Neuronal stem cell (in vitro differentiated cells): ENCODE results near the gene WDR12.

Source experiments
- DNase-seq: peaks from one replicate; pipeline ENCODE4 v3.0.0-alpha.2; 2013; ENCODE audit warnings: low spot score
- H2AFZ ChIP-seq: one replicate; pipeline ENCODE4 v1.6.1; 2013; ENCODE audit warnings: mild to moderate bottlenecking, low read length, inconsistent platforms
- H2AK5ac ChIP-seq: 2 replicates; pipeline ENCODE4 v1.6.1; 2013; ENCODE audit warnings: low read depth, mild to moderate bottlenecking, inconsistent platforms, low read length, moderate library complexity, mixed read lengths
- H2BK120ac ChIP-seq: 2 replicates; pipeline ENCODE4 v1.6.1; 2013; ENCODE audit warnings: low read depth, mild to moderate bottlenecking, inconsistent platforms, low read length, moderate library complexity, mixed read lengths
- H2BK12ac ChIP-seq: one replicate; pipeline ENCODE4 v1.6.1; 2013; ENCODE audit warnings: low read length, inconsistent platforms
- H2BK15ac ChIP-seq: 2 replicates; pipeline ENCODE4 v1.6.1; 2013; ENCODE audit warnings: mild to moderate bottlenecking, low read length, inconsistent platforms, mixed read lengths
- H2BK5ac ChIP-seq: one replicate; pipeline ENCODE4 v1.6.1; 2013; ENCODE audit warnings: inconsistent platforms, mild to moderate bottlenecking, low read length, moderate library complexity
- H3K14ac ChIP-seq: one replicate; pipeline ENCODE4 v1.6.1; 2013; ENCODE audit warnings: low read length, inconsistent platforms
- H3K18ac ChIP-seq: 2 replicates; pipeline ENCODE4 v1.6.1; 2013; ENCODE audit warnings: low read length, inconsistent platforms
- H3K23ac ChIP-seq: 2 replicates; pipeline ENCODE4 v1.6.1; 2013; ENCODE audit warnings: low read depth, mild to moderate bottlenecking, mixed read lengths, low read length, inconsistent platforms; ENCODE audit not compliant: poor library complexity
- H3K27ac ChIP-seq: replicated peaks from 3 replicates; pipeline ENCODE4 v1.5.1; 2013; ENCODE audit warnings: low read length, inconsistent platforms
- H3K27me3 ChIP-seq, 3 experiments: 2 replicates each; pipeline ENCODE4 v1.6.1; 2013; ENCODE audit warnings: low read length in 3 of 3, mild to moderate bottlenecking in 2 of 3, inconsistent platforms in 1 of 3, low read depth in 1 of 3, mixed read lengths in 1 of 3, moderate library complexity in 1 of 3; ENCODE audit not compliant: control insufficient read depth in 3 of 3, insufficient read depth in 3 of 3
- H3K36me3 ChIP-seq, 2 donors: replicated peaks in 1 of 2; 2 replicates each; pipeline ENCODE4 v1.6.1; 2013; ENCODE audit warnings: low read length in 2 of 2; ENCODE audit not compliant: control insufficient read depth in 2 of 2, insufficient read depth in 2 of 2
- H3K4ac ChIP-seq: 2 replicates; pipeline ENCODE4 v1.6.1; 2013; ENCODE audit warnings: inconsistent platforms, mild to moderate bottlenecking, low read length, moderate library complexity
- H3K4me1 ChIP-seq, 2 donors: 1 replicate in 1 of 2; 2 replicates in 1 of 2; pipeline ENCODE4 v1.6.1; 2013; ENCODE audit warnings: low read length in 2 of 2, low read depth in 1 of 2; ENCODE audit not compliant: control insufficient read depth in 2 of 2, insufficient read depth in 1 of 2
- H3K4me2 ChIP-seq: one replicate; pipeline ENCODE4 v1.6.1; 2013; ENCODE audit warnings: mild to moderate bottlenecking, low read length, inconsistent platforms; ENCODE audit not compliant: insufficient read depth, poor library complexity, severe bottlenecking
- H3K4me3 ChIP-seq, 2 donors: 2 replicates each; pipeline ENCODE4 v1.5.1; 2013; ENCODE audit warnings: low read length in 2 of 2, mild to moderate bottlenecking in 2 of 2, inconsistent platforms in 1 of 2, moderate library complexity in 1 of 2
- H3K79me1 ChIP-seq: one replicate; pipeline ENCODE4 v1.6.1; 2013; ENCODE audit warnings: low read depth, mild to moderate bottlenecking, inconsistent platforms, low read length, moderate library complexity
- H3K9ac ChIP-seq: one replicate; pipeline ENCODE4 v1.6.1; 2013; ENCODE audit warnings: mild to moderate bottlenecking, low read depth, low read length, inconsistent platforms; ENCODE audit not compliant: poor library complexity
- H3K9me3 ChIP-seq, 2 donors: replicated peaks in 1 of 2; 2 replicates each; pipeline versions ENCODE3 to v1.6.1; 2013; ENCODE audit warnings: low read length in 2 of 2, mild to moderate bottlenecking in 2 of 2, inconsistent platforms in 1 of 2, low read depth in 1 of 2, mixed read lengths in 1 of 2, moderate library complexity in 1 of 2; ENCODE audit not compliant: control insufficient read depth in 2 of 2, insufficient read depth in 1 of 2
- H4K8ac ChIP-seq: one replicate; pipeline ENCODE4 v1.6.1; 2013; ENCODE audit warnings: low read depth, mild to moderate bottlenecking, inconsistent platforms, low read length, moderate library complexity
- H4K91ac ChIP-seq: one replicate; pipeline ENCODE4 v1.6.1; 2013; ENCODE audit warnings: low read length, low read depth, mild to moderate bottlenecking, inconsistent platforms; ENCODE audit not compliant: poor library complexity
- WGBS, 2 donors: extraction: QIAGEN DNeasy Blood & Tissue Kit; methylation state at CpG; one replicate each; pipeline ENCODE4 v1.1.7; 2013; ENCODE audit warnings: missing lambda C conversion rate in 2 of 2, mixed read lengths in 1 of 2; ENCODE audit not compliant: insufficient read length in 2 of 2, insufficient replicate concordance in 1 of 2; ENCODE audit errors: extremely low coverage in 2 of 2; 5-methylcytosine and 5-hydroxymethylcytosine counted together

Gene WDR12

GRCh38 chr2:202844656-202845055, 66.8 kb downstream of the WDR12 start:
- Histone ChIP-seq H2AFZ (no peak overlapping the region), H2BK15ac (no peak overlapping the region), H3K9ac (no peak overlapping the region), H2BK5ac (no peak overlapping the region), H3K9me3 (peaks cover 6 to 11% of the 10 kb centered on the region in 2 donors), H3K27me3 (peaks cover 0 to 2% (median 0%) of the 10 kb centered on the region in 3 experiments), H4K91ac (no peak overlapping the region), H3K23ac (no peak overlapping the region), H3K36me3 (peaks cover 0 to 3% of the 10 kb centered on the region in 2 donors), H4K8ac (no peak overlapping the region), H3K27ac (no peak overlapping the region), H3K14ac (no peak overlapping the region), H3K4me3 (no peak overlapping the region), H2AK5ac (no peak overlapping the region), H3K79me1 (no peaks in the 10 kb centered on the region), H3K4me2 (no peak overlapping the region), H3K4me1 (no peaks in the 10 kb centered on the region), H2BK120ac (no peak overlapping the region), H3K4ac (no peak overlapping the region), H2BK12ac (no peak overlapping the region), H3K18ac (no peak overlapping the region)
- WGBS, 2 donors: no CpG with 5 or more reads among the region's 2 CpGs
- no peak for DNase-seq

- H3K9me3 ChIP-seq: peaks cover 6 to 11% of the 10 kb centered on the region in 2 donors
- no peaks in the 10 kb centered on the region for H3K79me1 ChIP-seq
- H2BK12ac ChIP-seq: no peak overlapping the region
- H3K4me3 ChIP-seq: no peak overlapping the region
- H3K23ac ChIP-seq: no peak overlapping the region
- no peak overlapping the region for H2BK15ac ChIP-seq
- no peak overlapping the region for H2AK5ac ChIP-seq
- H2BK120ac ChIP-seq: no peak overlapping the region
- no peak overlapping the region for H3K14ac ChIP-seq
- H3K4me1 ChIP-seq: no peaks in the 10 kb centered on the region
- no peak overlapping the region for H3K9ac ChIP-seq
- H2BK5ac ChIP-seq: no peak overlapping the region
- no peak overlapping the region for H3K4me2 ChIP-seq
- H3K4ac ChIP-seq: no peak overlapping the region
- no peak overlapping the region for H4K91ac ChIP-seq
- no peak overlapping the region for H4K8ac ChIP-seq
- H2AFZ ChIP-seq: no peak overlapping the region
- H3K27ac ChIP-seq: no peak overlapping the region
- no peak overlapping the region for H3K18ac ChIP-seq
- peaks cover 0 to 3% of the 10 kb centered on the region in 2 donors for H3K36me3 ChIP-seq
- H3K27me3 ChIP-seq: peaks cover 0 to 2% (median 0%) of the 10 kb centered on the region in 3 experiments
- no peak for DNase-seq
Measured at GRCh38 chr2:202842690-202843089, 68.8 kb downstream of the WDR12 start.

- no peak overlapping the region for H2AK5ac ChIP-seq
- no peaks in the 10 kb centered on the region for H3K79me1 ChIP-seq
- no peak overlapping the region for H2BK15ac ChIP-seq
- no peak overlapping the region for H2AFZ ChIP-seq
- peaks cover 0 to 3% of the 10 kb centered on the region in 2 donors for H3K36me3 ChIP-seq
- H3K27ac ChIP-seq: no peak overlapping the region
- no peak overlapping the region for H3K9ac ChIP-seq
- H3K14ac ChIP-seq: no peak overlapping the region
- H3K23ac ChIP-seq: no peak overlapping the region
- no peak overlapping the region for H4K8ac ChIP-seq
- H3K9me3 ChIP-seq: peaks cover 6 to 11% of the 10 kb centered on the region in 2 donors
- no peak overlapping the region for H3K4me3 ChIP-seq
- H4K91ac ChIP-seq: no peak overlapping the region
- no peak overlapping the region for H2BK12ac ChIP-seq
- DNase-seq: no peak
- H2BK5ac ChIP-seq: no peak overlapping the region
- no peak overlapping the region for H3K18ac ChIP-seq
- no peak overlapping the region for H3K4me2 ChIP-seq
- H3K4me1 ChIP-seq: no peaks in the 10 kb centered on the region
- H3K27me3 ChIP-seq: peaks cover 0 to 2% (median 0%) of the 10 kb centered on the region in 3 experiments
- no peak overlapping the region for H2BK120ac ChIP-seq
- no peak overlapping the region for H3K4ac ChIP-seq
- WGBS, 2 donors: no CpG with 5 or more reads among the region's 11 CpGs
Measured at GRCh38 chr2:202841090-202841867, 70.2 kb downstream of the WDR12 start.

GRCh38 chr2:202831242-202832220, 79.9 kb downstream of the WDR12 start:
- Histone ChIP-seq H3K27ac (no peak overlapping the region), H3K18ac (no peak overlapping the region), H2BK120ac (no peak overlapping the region), H3K23ac (no peak overlapping the region), H4K8ac (no peak overlapping the region), H2BK5ac (no peak overlapping the region), H3K14ac (no peak overlapping the region), H3K4me1 (no peaks in the 10 kb centered on the region), H2AFZ (no peak overlapping the region), H3K4ac (no peak overlapping the region), H3K9ac (no peak overlapping the region), H3K9me3 (no peaks in the 10 kb centered on the region), H2BK15ac (no peak overlapping the region), H3K36me3 (no peaks in the 10 kb centered on the region), H4K91ac (no peak overlapping the region), H3K27me3 (no peaks in the 10 kb centered on the region), H2BK12ac (no peak overlapping the region), H2AK5ac (no peak overlapping the region), H3K4me2 (no peak overlapping the region), H3K4me3 (no peak overlapping the region), H3K79me1 (no peaks in the 10 kb centered on the region)
- no CpG with 5 or more reads among the region's 6 CpGs for WGBS, 2 donors
- DNase-seq: peak; percentile 17
